SK-N-MC (cell line): ENCODE results near the gene ARR3.
"Not testable (repeated sequence)": the region's sequence is repeated elsewhere in the genome, so short reads cannot be mapped to it uniquely, and the experiment has no call there.

Source experiments
- DNase-seq: peaks from one replicate; pipeline ENCODE4 v3.0.0-alpha.2; 2011; ENCODE audit warnings: low read depth, low spot score
- H3K27ac ChIP-seq: fragments of 200-600 bp; sonication (generic); 2 replicates; pipeline ENCODE4 v1.5.1; 2016; ENCODE audit warnings: mixed run types
- H3K36me3 ChIP-seq: fragments of 200-600 bp; sonication (generic); 2 replicates; pipeline ENCODE4 v1.6.1; 2017; ENCODE audit warnings: antibody characterized with exemption, low read length, mixed read lengths; ENCODE audit not compliant: insufficient read depth
- H3K4me3 ChIP-seq: fragments of 200-600 bp; sonication (generic); 2 replicates; pipeline ENCODE4 v1.5.1; 2016
- H3K9ac ChIP-seq: fragments of 200-600 bp; sonication (generic); 2 replicates; pipeline ENCODE4 v1.8.0; 2017; ENCODE audit warnings: mixed run types, mixed read lengths; ENCODE audit not compliant: insufficient read length
- H3K9me3 ChIP-seq: fragments of 200-600 bp; sonication (generic); 2 replicates; pipeline ENCODE4 v1.6.1; 2017; ENCODE audit warnings: low read depth, mild to moderate bottlenecking, antibody characterized with exemption, low read length, moderate library complexity, mixed read lengths
- EZH2 ChIP-seq: fragments of 200-600 bp; sonication (generic); IDR thresholded peaks from one replicate; pipeline ENCODE4 v1.6.1; 2017; ENCODE audit warnings: antibody characterized with exemption
- FOXP2 ChIP-seq: optimal IDR thresholded peaks from 2 replicates; pipeline ENCODE3; 2011; ENCODE audit warnings: mild to moderate bottlenecking, moderate library complexity; ENCODE audit not compliant: insufficient read depth; ENCODE audit errors: extremely low read length, control extremely low read depth
- POLR2AphosphoS5 ChIP-seq: IDR thresholded peaks from 2 replicates; pipeline ENCODE4 v1.6.1; 2012; ENCODE audit warnings: mild to moderate bottlenecking, low read depth, low read length, borderline replicate concordance

ARR3 gene

DNA sequence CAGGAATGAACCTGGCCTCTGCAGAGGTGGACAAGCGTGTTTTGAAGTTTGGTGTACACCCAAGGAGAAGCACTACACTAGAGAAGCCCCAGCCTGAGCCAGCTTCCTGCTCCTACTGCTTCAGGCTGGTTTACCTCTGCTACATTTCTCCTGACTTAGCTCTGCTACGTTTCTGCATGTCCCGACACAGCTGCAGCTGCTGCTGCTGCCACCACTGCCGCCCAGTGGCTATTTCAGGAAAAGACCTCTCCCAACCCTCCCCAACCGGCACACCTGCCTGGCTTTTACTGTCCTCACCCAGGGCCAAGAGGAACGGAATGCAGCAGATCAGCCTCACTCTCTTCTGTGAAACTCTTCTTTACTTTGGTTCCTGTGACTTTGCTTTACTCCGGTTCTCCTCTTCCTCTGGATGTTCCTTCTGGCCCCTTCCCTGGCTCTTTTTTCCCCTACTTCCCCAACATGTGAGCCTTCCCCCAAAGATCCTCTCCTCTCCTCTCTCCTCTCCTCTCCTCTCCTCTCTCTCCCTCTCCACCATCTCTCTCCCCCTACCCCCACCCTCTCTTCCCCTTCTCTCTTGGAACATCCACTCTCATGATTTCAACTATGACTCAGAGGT, 5.1 kb upstream of the ARR3 start:
- no peak overlapping the region for H3K9ac ChIP-seq
- no peaks in the 10 kb centered on the region for H3K36me3 ChIP-seq
- no peaks in the 10 kb centered on the region for H3K9me3 ChIP-seq
- H3K27ac ChIP-seq: no peak overlapping the region
- no peak for DNase-seq
- TF ChIP-seq EZH2 (no peak), FOXP2 (no peak), POLR2AphosphoS5 (no peak)
- no peak overlapping the region for H3K4me3 ChIP-seq

DNA sequence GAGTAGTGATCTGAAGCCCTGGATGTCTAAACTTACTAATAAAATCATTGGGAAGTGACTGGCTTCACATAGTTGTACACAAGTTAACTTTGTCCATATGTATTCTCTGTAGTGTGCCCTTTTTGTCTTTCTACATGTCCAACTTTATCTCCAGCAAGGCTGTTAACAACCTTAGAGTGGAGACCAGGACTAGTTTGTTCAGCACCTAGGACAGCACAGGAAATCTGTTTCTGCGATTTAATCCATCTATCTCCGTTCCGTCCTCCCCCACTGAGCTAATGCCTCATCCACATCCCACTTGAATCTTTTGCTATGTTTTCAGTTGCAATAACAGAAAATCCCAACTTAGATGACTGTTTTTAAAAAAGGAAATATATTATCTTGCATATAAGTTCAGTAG, 3.4 kb upstream of the ARR3 start:
- Histone ChIP-seq H3K27ac (no peak overlapping the region), H3K4me3 (no peak overlapping the region), H3K9ac (no peak overlapping the region), H3K36me3 (no peaks in the 10 kb centered on the region), H3K9me3 (no peaks in the 10 kb centered on the region)
- TF ChIP-seq POLR2AphosphoS5 (no peak), FOXP2 (no peak), EZH2 (no peak)
- DNase-seq: no peak

DNA sequence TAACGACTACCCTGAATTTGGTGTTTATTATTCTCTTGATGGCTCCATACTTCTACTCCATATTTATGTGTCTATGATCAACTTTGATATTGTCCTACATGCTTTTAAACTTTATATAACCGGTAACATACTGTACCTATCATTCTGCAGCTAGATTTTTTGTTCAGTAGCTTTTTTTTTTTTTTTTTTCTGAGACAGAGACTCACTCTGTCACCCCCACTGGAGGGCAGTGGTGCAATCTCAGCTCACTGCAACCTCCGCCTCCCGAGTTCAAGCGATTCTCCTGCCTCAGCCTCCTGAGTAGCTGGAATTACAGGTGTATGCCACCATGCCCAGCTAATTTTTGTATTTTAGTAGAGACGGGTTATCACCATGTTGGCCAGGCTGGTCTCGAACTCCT, 5.9 kb downstream of the ARR3 start:
- not testable (repeated sequence) for H3K4me3 ChIP-seq, DNase-seq, H3K9me3 ChIP-seq, H3K9ac ChIP-seq, H3K27ac ChIP-seq, H3K36me3 ChIP-seq

DNA sequence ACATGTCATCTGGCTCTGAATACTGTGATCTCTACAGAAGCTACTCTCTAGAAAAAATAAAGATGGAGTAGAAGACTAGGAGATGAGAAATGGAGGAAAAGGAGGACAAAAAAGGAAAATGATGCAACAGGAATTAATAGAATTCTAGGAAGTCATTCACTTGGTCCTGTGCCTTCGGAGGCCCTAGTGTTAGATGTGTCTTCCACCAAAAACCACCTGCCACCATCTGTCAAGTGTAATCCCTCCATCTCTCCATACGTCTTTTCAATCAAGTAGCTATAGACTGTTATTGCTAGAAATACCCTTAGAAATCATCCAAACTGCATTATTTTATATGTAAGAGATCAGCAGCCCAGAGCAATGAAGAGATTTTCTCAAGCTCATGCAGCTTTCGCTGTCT, 10.9 kb downstream of the ARR3 start:
- no peak overlapping the region for H3K9ac ChIP-seq
- H3K9me3 ChIP-seq: no peaks in the 10 kb centered on the region
- H3K36me3 ChIP-seq: no peaks in the 10 kb centered on the region
- H3K27ac ChIP-seq: no peak overlapping the region
- H3K4me3 ChIP-seq: no peak overlapping the region
- no peak for DNase-seq
- no peak for TF ChIP-seq EZH2
- no peak for TF ChIP-seq POLR2AphosphoS5
- no peak for TF ChIP-seq FOXP2

DNA sequence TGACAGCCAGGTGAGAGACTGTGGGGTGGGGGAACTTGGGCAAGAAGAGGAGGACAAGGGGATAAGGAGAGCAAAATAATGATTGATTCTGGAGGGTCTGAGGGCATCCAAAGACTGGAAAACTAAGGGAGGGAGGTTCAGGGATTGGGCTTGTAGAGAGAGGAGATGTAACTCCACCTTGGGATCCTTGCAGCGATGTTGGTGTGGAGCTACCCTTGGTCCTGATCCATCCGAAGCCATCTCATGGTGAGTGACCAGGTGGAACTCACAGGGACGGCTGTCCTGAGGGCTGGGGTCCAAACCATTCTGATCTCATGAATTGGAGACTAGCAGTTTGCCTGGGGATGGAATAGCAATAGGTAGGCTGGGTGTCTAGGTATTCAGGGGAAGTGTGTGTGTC, 12.4 kb downstream of the ARR3 start:
- TF ChIP-seq EZH2 (no peak), POLR2AphosphoS5 (no peak), FOXP2 (no peak)
- H3K27ac ChIP-seq: no peak overlapping the region
- no peak overlapping the region for H3K4me3 ChIP-seq
- DNase-seq: no peak
- H3K9me3 ChIP-seq: no peaks in the 10 kb centered on the region
- no peaks in the 10 kb centered on the region for H3K36me3 ChIP-seq
- H3K9ac ChIP-seq: no peak overlapping the region

DNA sequence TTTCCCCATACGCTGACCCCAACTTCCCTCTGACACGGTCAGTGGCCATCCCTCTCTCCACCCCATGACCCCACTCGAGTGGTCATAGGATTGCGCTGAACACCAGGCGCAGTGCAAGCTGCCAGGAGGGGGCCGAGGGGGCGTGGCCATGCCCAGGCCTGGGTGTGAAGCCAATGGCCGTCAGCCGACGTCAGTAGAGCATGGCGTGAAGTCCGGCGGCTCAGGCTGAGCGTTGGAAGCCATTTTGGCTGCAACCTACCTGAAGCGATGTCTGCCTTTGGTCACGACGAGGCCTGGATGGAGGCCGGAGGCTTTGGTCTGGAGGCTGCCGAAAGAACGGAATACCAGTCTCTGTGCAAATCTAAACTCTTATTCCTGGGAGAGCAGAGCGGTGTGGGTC, 13.8 kb downstream of the ARR3 start, which contains the start of gene RAB41:
Gene RAB41, plus strand, starts transcription at position 222 of the 400 bp plus-strand sequence. Its CDS starts 46 bp downstream, at position 268.
- Histone ChIP-seq H3K9ac (no peak within 1 kb of the TSS), H3K36me3 (peaks cover 3% of the 10 kb centered on the region; the same call in 1 of the 2 replicates), H3K4me3 (no peak within 1 kb of the TSS), H3K27ac (no peak within 1 kb of the TSS), H3K9me3 (no peaks in the 10 kb centered on the region)
- DNase-seq: no peak
- TF ChIP-seq FOXP2: no peak
- TF ChIP-seq EZH2: no peak
- no peak for TF ChIP-seq POLR2AphosphoS5

DNA sequence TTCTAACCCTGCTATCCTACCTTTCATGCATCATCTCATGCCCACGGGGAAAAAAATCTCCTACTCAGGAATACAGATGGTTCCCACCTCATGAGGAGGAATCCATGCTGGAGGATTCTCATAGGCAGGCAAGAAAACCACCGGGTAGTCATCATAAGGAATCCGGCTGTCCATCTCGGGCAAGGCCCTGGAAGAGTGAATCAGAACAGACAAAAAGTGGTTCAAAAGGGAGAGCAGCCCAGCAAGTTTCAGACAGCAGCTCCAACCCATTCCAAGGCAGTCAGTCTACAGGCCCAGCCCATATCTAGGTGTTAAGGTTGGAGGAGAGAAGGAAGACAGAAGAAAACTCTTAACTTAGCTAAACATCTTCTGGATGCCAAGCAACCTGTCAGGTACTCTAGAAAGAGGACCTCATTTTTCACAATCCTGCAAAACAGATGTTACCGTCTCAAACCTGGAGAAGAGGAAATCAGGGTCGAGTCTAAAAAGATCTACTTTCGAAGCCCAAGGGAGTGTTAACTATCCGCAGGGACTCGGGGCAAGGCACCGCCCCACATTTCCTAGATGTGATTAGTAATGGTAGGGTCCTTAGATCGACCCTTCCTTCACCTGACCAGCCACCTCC, 21.1 kb downstream of the ARR3 start:
- Histone ChIP-seq H3K9me3 (no peaks in the 10 kb centered on the region), H3K27ac (no peak overlapping the region), H3K4me3 (peak overlapping the region; percentile 84), H3K9ac (peak overlapping the region; percentile 71), H3K36me3 (peaks cover 18% of the 10 kb centered on the region; the same call in 1 of the 2 replicates)
- no peak for DNase-seq
- TF ChIP-seq POLR2AphosphoS5 (no peak), FOXP2 (no peak), EZH2 (no peak)

DNA sequence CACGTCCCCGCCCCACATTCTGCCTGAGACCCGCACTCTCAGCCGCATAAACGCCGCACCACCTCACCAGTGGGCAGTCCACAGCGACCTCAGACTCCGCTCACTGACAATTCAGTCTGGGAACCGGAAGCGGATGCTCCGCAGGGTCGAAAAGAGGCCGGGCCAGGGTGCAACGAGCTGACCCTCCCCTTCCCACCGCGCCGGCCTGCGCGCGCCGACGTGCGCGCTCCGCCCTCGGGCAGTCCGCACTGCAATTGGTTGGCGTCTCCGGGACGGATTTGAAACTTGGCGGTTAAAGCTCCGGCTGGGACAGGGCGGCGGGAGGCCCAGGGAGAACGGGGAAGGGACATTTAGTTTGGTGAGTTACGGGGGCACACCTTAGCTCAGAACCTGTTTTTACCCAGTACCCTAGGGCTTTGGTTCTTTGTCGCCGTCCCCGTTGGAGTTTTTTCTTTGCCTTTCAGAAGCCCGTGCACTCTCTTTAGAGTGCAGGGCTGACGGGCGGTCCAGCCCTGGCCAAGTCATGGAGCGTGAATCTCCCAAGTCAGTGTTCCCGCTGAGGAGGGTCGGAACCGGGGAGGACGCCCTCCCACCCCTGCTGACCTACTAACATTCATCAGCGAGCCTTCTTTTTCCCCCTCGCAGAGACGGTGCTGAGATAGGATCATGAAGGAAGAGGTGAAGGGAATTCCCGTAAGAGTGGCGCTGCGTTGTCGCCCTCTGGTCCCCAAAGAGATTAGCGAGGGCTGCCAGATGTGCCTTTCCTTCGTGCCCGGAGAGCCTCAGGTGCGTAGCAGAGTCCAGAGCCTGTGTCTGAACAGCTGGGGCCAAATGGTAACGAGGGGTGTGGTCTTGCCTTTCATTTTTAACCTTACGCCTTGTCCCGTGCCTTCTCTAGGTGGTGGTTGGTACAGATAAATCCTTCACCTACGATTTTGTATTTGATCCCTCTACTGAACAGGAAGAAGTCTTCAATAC, 21.9 kb downstream of the ARR3 start, which contains the start of the genes KIF4A and PDZD11:
Gene KIF4A, plus strand, starts transcription at position 312 of the 978 bp plus-strand sequence. Its CDS starts 355 bp downstream, at position 667.
Gene PDZD11, minus strand, starts transcription at position 135 of the 978 bp plus-strand sequence. CDS start 586 bp downstream, outside the sequence.
- TF ChIP-seq POLR2AphosphoS5 (peak; percentile 79), FOXP2 (no peak), EZH2 (no peak)
- H3K9ac ChIP-seq: peak within 1 kb of the TSS; percentile 83
- H3K27ac ChIP-seq: no peak within 1 kb of the TSS
- peak; percentile 5 for DNase-seq
- H3K9me3 ChIP-seq: no peaks in the 10 kb centered on the region
- peaks cover 18% of the 10 kb centered on the region; the same call in 1 of the 2 replicates for H3K36me3 ChIP-seq
- H3K4me3 ChIP-seq: peak within 1 kb of the TSS; percentile 84
